Neuron (in vitro differentiated cells): ENCODE results near the gene MFGE8.
A peak's percentile ranks its signal among the peaks of the same experiment; 100 is the strongest.

Experiments used
- H2AFZ ChIP-seq: one replicate; pipeline ENCODE4 v1.6.1; 2013; ENCODE audit warnings: low read depth, mild to moderate bottlenecking, inconsistent platforms, low read length, moderate library complexity
- H3K27me3 ChIP-seq: one replicate; pipeline ENCODE4 v1.6.1; 2013; ENCODE audit warnings: low read length; ENCODE audit not compliant: insufficient read depth
- H3K36me3 ChIP-seq: one replicate; pipeline ENCODE4 v1.6.1; 2013; ENCODE audit warnings: low read length; ENCODE audit not compliant: insufficient read depth
- H3K4me1 ChIP-seq: one replicate; pipeline ENCODE4 v1.6.1; 2013; ENCODE audit warnings: low read length; ENCODE audit not compliant: insufficient read depth
- H3K4me3 ChIP-seq: 2 replicates; pipeline ENCODE4 v1.5.1; 2013; ENCODE audit warnings: mild to moderate bottlenecking, low read length, moderate library complexity
- H3K9me3 ChIP-seq: one replicate; pipeline ENCODE4 v1.6.1; 2013; ENCODE audit warnings: low read length

Gene MFGE8

GRCh38 chr15:88911766-88912118 lies 1.4 kb downstream of the MFGE8 start:
- peaks cover 23% of the 10 kb centered on the region for H3K36me3 ChIP-seq
- peak overlapping the region; percentile 75 for H3K4me3 ChIP-seq
- H2AFZ ChIP-seq = no peak overlapping the region
- H3K27me3 ChIP-seq = no peaks in the 10 kb centered on the region
- no peaks in the 10 kb centered on the region for H3K9me3 ChIP-seq
- peaks cover 9% of the 10 kb centered on the region for H3K4me1 ChIP-seq

GRCh38 chr15:88909956-88910831 lies 3.0 kb downstream of the MFGE8 start:
- no peak overlapping the region for H2AFZ ChIP-seq
- peaks cover 9% of the 10 kb centered on the region for H3K4me1 ChIP-seq
- no peaks in the 10 kb centered on the region for H3K27me3 ChIP-seq
- no peak overlapping the region for H3K4me3 ChIP-seq
- peaks cover 38% of the 10 kb centered on the region for H3K36me3 ChIP-seq
- no peaks in the 10 kb centered on the region for H3K9me3 ChIP-seq

GRCh38 chr15:88908697-88909621 lies 4.2 kb downstream of the MFGE8 start:
- Histone ChIP-seq H3K4me1 (peaks cover 9% of the 10 kb centered on the region), H3K27me3 (no peaks in the 10 kb centered on the region), H3K9me3 (no peaks in the 10 kb centered on the region), H2AFZ (no peak overlapping the region), H3K4me3 (no peak overlapping the region), H3K36me3 (peaks cover 39% of the 10 kb centered on the region)

- Histone ChIP-seq H3K4me3 (no peak overlapping the region), H3K4me1 (peaks cover 8% of the 10 kb centered on the region), H3K9me3 (no peaks in the 10 kb centered on the region), H2AFZ (no peak overlapping the region), H3K36me3 (peaks cover 42% of the 10 kb centered on the region), H3K27me3 (no peaks in the 10 kb centered on the region)
These were observed 5.1 kb downstream of the MFGE8 start for GRCh38 chr15:88908123-88908522.

- H3K27me3 ChIP-seq = no peaks in the 10 kb centered on the region
- peaks cover 49% of the 10 kb centered on the region for H3K36me3 ChIP-seq
- H3K4me1 ChIP-seq = peaks cover 6% of the 10 kb centered on the region
- no peaks in the 10 kb centered on the region for H3K9me3 ChIP-seq
- H3K4me3 ChIP-seq = no peak overlapping the region
- no peak overlapping the region for H2AFZ ChIP-seq
These were observed 6.1 kb downstream of the MFGE8 start for GRCh38 chr15:88907111-88907510.

- H3K36me3 ChIP-seq = peaks cover 53% of the 10 kb centered on the region
These were observed 6.6 kb downstream of the MFGE8 start for GRCh38 chr15:88906551-88906950.

GRCh38 chr15:88906130-88906529 lies 7.0 kb downstream of the MFGE8 start:
- H3K4me1 ChIP-seq = peaks cover 2% of the 10 kb centered on the region
- H3K9me3 ChIP-seq = no peaks in the 10 kb centered on the region
- peaks cover 54% of the 10 kb centered on the region for H3K36me3 ChIP-seq
- no peak overlapping the region for H3K4me3 ChIP-seq
- H2AFZ ChIP-seq = no peak overlapping the region
- H3K27me3 ChIP-seq = no peaks in the 10 kb centered on the region

More at GRCh38 chr15:88906551-88906950, 6.6 kb downstream of the MFGE8 start:
- Histone ChIP-seq H2AFZ (no peak overlapping the region), H3K4me1 (peaks cover 2% of the 10 kb centered on the region), H3K9me3 (no peaks in the 10 kb centered on the region), H3K27me3 (no peaks in the 10 kb centered on the region), H3K4me3 (no peak overlapping the region)

GRCh38 chr15:88905576-88905975 lies 7.6 kb downstream of the MFGE8 start:
- no peak overlapping the region for H3K4me3 ChIP-seq
- H3K27me3 ChIP-seq = no peaks in the 10 kb centered on the region
- peaks cover 55% of the 10 kb centered on the region for H3K36me3 ChIP-seq
- peaks cover 2% of the 10 kb centered on the region for H3K4me1 ChIP-seq
- no peaks in the 10 kb centered on the region for H3K9me3 ChIP-seq
- H2AFZ ChIP-seq = no peak overlapping the region

GRCh38 chr15:88904624-88905327 lies 8.4 kb downstream of the MFGE8 start:
- no peaks in the 10 kb centered on the region for H3K27me3 ChIP-seq
- no peaks in the 10 kb centered on the region for H3K9me3 ChIP-seq
- H3K4me3 ChIP-seq = no peak overlapping the region
- H3K36me3 ChIP-seq = peaks cover 56% of the 10 kb centered on the region
- H3K4me1 ChIP-seq = peaks cover 2% of the 10 kb centered on the region
- H2AFZ ChIP-seq = no peak overlapping the region

GRCh38 chr15:88904257-88904623 lies 8.9 kb downstream of the MFGE8 start:
- Histone ChIP-seq H3K27me3 (no peaks in the 10 kb centered on the region), H3K9me3 (no peaks in the 10 kb centered on the region), H2AFZ (no peak overlapping the region), H3K36me3 (peaks cover 56% of the 10 kb centered on the region), H3K4me3 (no peak overlapping the region), H3K4me1 (peaks cover 2% of the 10 kb centered on the region)

- Histone ChIP-seq H2AFZ (no peak overlapping the region), H3K4me1 (peaks cover 2% of the 10 kb centered on the region), H3K4me3 (no peak overlapping the region), H3K27me3 (no peaks in the 10 kb centered on the region), H3K36me3 (peaks cover 46% of the 10 kb centered on the region), H3K9me3 (no peaks in the 10 kb centered on the region)
These were observed 10.3 kb downstream of the MFGE8 start for GRCh38 chr15:88902846-88903245.

GRCh38 chr15:88902221-88902835 lies 10.9 kb downstream of the MFGE8 start:
- H3K4me3 ChIP-seq = no peak overlapping the region
- no peaks in the 10 kb centered on the region for H3K27me3 ChIP-seq
- H3K4me1 ChIP-seq = peaks cover 2% of the 10 kb centered on the region
- H3K9me3 ChIP-seq = no peaks in the 10 kb centered on the region
- H2AFZ ChIP-seq = no peak overlapping the region
- peaks cover 46% of the 10 kb centered on the region for H3K36me3 ChIP-seq
